CD14-positive monocyte (primary cell): ENCODE measurements around the gene MGME1. TPM values are rescaled to one million over a fixed set of nuclear protein-coding genes. Genes with fewer than 3 reads are reported as not detected.
A peak's percentile ranks its signal among the peaks of the same experiment; 100 is the strongest.

Source experiments
- DNase-seq, 3 donors: peaks; one replicate each; pipeline ENCODE4 v3.0.0-alpha.2; 2011 to 2022
- H2AFZ ChIP-seq: 2 replicates; pipeline ENCODE4 v1.6.0; 2012; ENCODE audit warnings: mild to moderate bottlenecking, low read depth, low read length, inconsistent platforms; ENCODE audit not compliant: insufficient read depth, poor library complexity, severe bottlenecking
- H3K27ac ChIP-seq, 2 donors: 1 replicate in 1 of 2; 2 replicates in 1 of 2; pipeline ENCODE4 v1.5.1; 2012 to 2013; ENCODE audit warnings: low read length in 2 of 2, control low read depth in 1 of 2, inconsistent platforms in 1 of 2, low read depth in 1 of 2, mild to moderate bottlenecking in 1 of 2
- H3K27me3 ChIP-seq, 2 donors: one replicate each; pipeline versions ENCODE4 v1.6.0 to v1.6.1; 2011 to 2013; ENCODE audit warnings: low read length in 2 of 2; ENCODE audit not compliant: control insufficient read depth in 2 of 2, insufficient read depth in 2 of 2
- H3K36me3 ChIP-seq, 2 donors: replicated peaks in 1 of 2; 1 replicate in 1 of 2; 2 replicates in 1 of 2; pipeline versions ENCODE4 v1.5.1 to v1.6.1; 2012 to 2013; ENCODE audit warnings: low read length in 2 of 2, control low read depth in 1 of 2, inconsistent platforms in 1 of 2, mild to moderate bottlenecking in 1 of 2; ENCODE audit not compliant: insufficient read depth in 2 of 2, control insufficient read depth in 1 of 2
- H3K4me1 ChIP-seq, 2 donors: 1 replicate in 1 of 2; 2 replicates in 1 of 2; pipeline versions ENCODE4 v1.5.1 to v1.6.1; 2012 to 2013; ENCODE audit warnings: low read length in 2 of 2, control low read depth in 1 of 2, inconsistent platforms in 1 of 2, mild to moderate bottlenecking in 1 of 2, moderate library complexity in 1 of 2; ENCODE audit not compliant: insufficient read depth in 2 of 2, control insufficient read depth in 1 of 2
- H3K4me2 ChIP-seq: replicated peaks from 2 replicates; pipeline ENCODE3; 2012; ENCODE audit warnings: low read length, moderate library complexity, mild to moderate bottlenecking; ENCODE audit not compliant: poor library complexity, severe bottlenecking; ENCODE audit errors: extremely low read depth
- H3K4me3 ChIP-seq, 3 experiments: fragments of 200-600 bp in 1 of 3; sonication (generic) in 1 of 3; replicated peaks in 1 of 3; 1 replicate in 2 of 3; 2 replicates in 1 of 3; pipeline ENCODE4 v1.5.1; 2011 to 2013; ENCODE audit warnings: low read length in 3 of 3, mild to moderate bottlenecking in 3 of 3, control low read depth in 2 of 3, low read depth in 2 of 3, inconsistent platforms in 1 of 3, moderate library complexity in 1 of 3
- H3K79me2 ChIP-seq: 2 replicates; pipeline ENCODE4 v1.6.0; 2012; ENCODE audit warnings: mild to moderate bottlenecking, control low read depth, inconsistent platforms, low read length, moderate library complexity; ENCODE audit not compliant: insufficient read depth
- H3K9ac ChIP-seq: 2 replicates; pipeline ENCODE4 v1.6.0; 2017; ENCODE audit warnings: low read length, mild to moderate bottlenecking; ENCODE audit not compliant: insufficient read depth, poor library complexity, severe bottlenecking
- H3K9me3 ChIP-seq, 2 donors: replicated peaks in 1 of 2; 1 replicate in 1 of 2; 2 replicates in 1 of 2; pipeline versions ENCODE4 v1.5.1 to v1.6.1; 2012 to 2013; ENCODE audit warnings: low read length in 2 of 2, control low read depth in 1 of 2; ENCODE audit not compliant: control insufficient read depth in 1 of 2, insufficient read depth in 1 of 2
- H4K20me1 ChIP-seq: 2 replicates; pipeline ENCODE4 v1.6.0; 2012; ENCODE audit warnings: mild to moderate bottlenecking, low read length, control low read depth, moderate library complexity; ENCODE audit not compliant: insufficient read depth
- H3K27ac Mint-ChIP-seq, 7 donors: one replicate each; pipeline ENCODE4 v1.8.0; 2020; ENCODE audit warnings: mild to moderate bottlenecking in 7 of 7, mixed read lengths in 7 of 7, moderate library complexity in 6 of 7, inconsistent platforms in 2 of 7
- H3K27me3 Mint-ChIP-seq, 3 donors: one replicate each; pipeline ENCODE4 v1.8.0; 2021 to 2022; ENCODE audit warnings: low read depth in 3 of 3, mild to moderate bottlenecking in 3 of 3, mixed read lengths in 3 of 3, moderate library complexity in 3 of 3, inconsistent platforms in 1 of 3
- H3K36me3 Mint-ChIP-seq, 2 donors: one replicate each; pipeline ENCODE4 v1.8.0; 2020; ENCODE audit warnings: mixed read lengths in 2 of 2, inconsistent platforms in 1 of 2, mild to moderate bottlenecking in 1 of 2
- H3K4me1 Mint-ChIP-seq: one replicate; pipeline ENCODE4 v1.8.0; 2020; ENCODE audit warnings: mild to moderate bottlenecking, mixed read lengths
- H3K4me3 Mint-ChIP-seq, 2 donors: one replicate each; pipeline ENCODE4 v1.8.0; 2020; ENCODE audit warnings: mild to moderate bottlenecking in 2 of 2, mixed read lengths in 2 of 2, moderate library complexity in 1 of 2
- H3K9me3 Mint-ChIP-seq, 7 donors: one replicate each; pipeline ENCODE4 v1.8.0; 2020 to 2022; ENCODE audit warnings: mixed read lengths in 7 of 7, mild to moderate bottlenecking in 6 of 7, moderate library complexity in 6 of 7, inconsistent platforms in 2 of 7
- WGBS: methylation state at CpG from one replicate; pipeline ENCODE4 v1.1.5; 2013; ENCODE audit warnings: missing lambda C conversion rate; ENCODE audit not compliant: insufficient coverage; 5-methylcytosine and 5-hydroxymethylcytosine counted together
- intact Hi-C, 2 donors: fragments of 100-400 bp; cut with micrococcal nuclease; formaldehyde crosslinking; loops; one replicate each; pipeline versions ENCODE4 v1.15.0 to v1.15.1; 2023
- polyA plus RNA-seq, 3 donors: library from polyadenylated mRNA; depleted of rRNA in 1 of 3; unstranded in 2 of 3; stranded (reverse) in 1 of 3; fragments of 300-500 nt in 2 of 3; fragments of >200 nt in 1 of 3; fragmentation: Illumina TruSeq in 2 of 3; gene quantifications; 1 replicate in 2 of 3; 2 replicates in 1 of 3; pipeline ENCODE4 v1.2.3, GENCODE V29; 2012 to 2021
- TF ChIP-seq, protein P1 (sequence below): fragments of 200-600 bp; IDR thresholded peaks from one replicate; pipeline ENCODE4 v1.8.0; 2022; ENCODE audit warnings: antibody characterized with exemption, mild to moderate bottlenecking

MGME1 gene
- polyA plus RNA-seq, 3 donors: 2.5 to 20.1 (median 13.4) TPM

GRCh38 chr20:17940224-17940971, 28.4 kb upstream of the MGME1 start:
- H4K20me1 ChIP-seq: peaks cover 24% of the 10 kb centered on the region
- peaks cover 6 to 7% of the 10 kb centered on the region in 2 donors for H3K4me1 ChIP-seq
- Mint-ChIP-seq H3K27me3 (peaks cover 0 to 2% (median 0%) of the 10 kb centered on the region in 3 donors), H3K4me3 (no peak overlapping the region), H3K36me3 (peaks cover 46 to 50% of the 10 kb centered on the region in 2 donors), H3K27ac (peak overlapping the region in 1 of 7 donors; percentile 17), H3K4me1 (peaks cover 13% of the 10 kb centered on the region), H3K9me3 (peaks cover 0 to 3% (median 0%) of the 10 kb centered on the region in 7 donors)
- no peak overlapping the region for H3K4me2 ChIP-seq
- H2AFZ ChIP-seq: no peak overlapping the region
- intact Hi-C loops: no loop called here
- peak overlapping the region in 1 of 2 donors; percentile 26 for H3K27ac ChIP-seq
- no peaks in the 10 kb centered on the region for H3K27me3 ChIP-seq
- TF ChIP-seq, protein P1, sequence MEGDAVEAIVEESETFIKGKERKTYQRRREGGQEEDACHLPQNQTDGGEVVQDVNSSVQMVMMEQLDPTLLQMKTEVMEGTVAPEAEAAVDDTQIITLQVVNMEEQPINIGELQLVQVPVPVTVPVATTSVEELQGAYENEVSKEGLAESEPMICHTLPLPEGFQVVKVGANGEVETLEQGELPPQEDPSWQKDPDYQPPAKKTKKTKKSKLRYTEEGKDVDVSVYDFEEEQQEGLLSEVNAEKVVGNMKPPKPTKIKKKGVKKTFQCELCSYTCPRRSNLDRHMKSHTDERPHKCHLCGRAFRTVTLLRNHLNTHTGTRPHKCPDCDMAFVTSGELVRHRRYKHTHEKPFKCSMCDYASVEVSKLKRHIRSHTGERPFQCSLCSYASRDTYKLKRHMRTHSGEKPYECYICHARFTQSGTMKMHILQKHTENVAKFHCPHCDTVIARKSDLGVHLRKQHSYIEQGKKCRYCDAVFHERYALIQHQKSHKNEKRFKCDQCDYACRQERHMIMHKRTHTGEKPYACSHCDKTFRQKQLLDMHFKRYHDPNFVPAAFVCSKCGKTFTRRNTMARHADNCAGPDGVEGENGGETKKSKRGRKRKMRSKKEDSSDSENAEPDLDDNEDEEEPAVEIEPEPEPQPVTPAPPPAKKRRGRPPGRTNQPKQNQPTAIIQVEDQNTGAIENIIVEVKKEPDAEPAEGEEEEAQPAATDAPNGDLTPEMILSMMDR: no peak
- no peak for DNase-seq
- no peak overlapping the region for H3K4me3 ChIP-seq
- peaks cover 42 to 55% of the 10 kb centered on the region in 2 donors for H3K36me3 ChIP-seq
- H3K9ac ChIP-seq: no peak overlapping the region
- no peaks in the 10 kb centered on the region for H3K79me2 ChIP-seq
- no peaks in the 10 kb centered on the region for H3K9me3 ChIP-seq
- 71% methylated on average over 1 of the region's 6 CpGs for WGBS

- peaks cover 13% of the 10 kb centered on the region for H3K4me1 Mint-ChIP-seq
- peaks cover 50 to 64% of the 10 kb centered on the region in 2 donors for H3K36me3 ChIP-seq
- peaks cover 0 to 3% (median 0%) of the 10 kb centered on the region in 7 donors for H3K9me3 Mint-ChIP-seq
- H3K27ac ChIP-seq: no peak overlapping the region
- H2AFZ ChIP-seq: no peak overlapping the region
- intact Hi-C loops: no loop called here
- H3K27ac Mint-ChIP-seq: peak overlapping the region in 2 of 7 donors; percentile 48 to 68
- H3K79me2 ChIP-seq: peaks cover 4% of the 10 kb centered on the region
- no peak overlapping the region for H3K4me2 ChIP-seq
- H3K27me3 Mint-ChIP-seq: peaks cover 0 to 2% (median 0%) of the 10 kb centered on the region in 3 donors
- no peak overlapping the region for H3K9ac ChIP-seq
- 91% methylated on average over 3 of the region's 10 CpGs for WGBS
- H3K4me3 Mint-ChIP-seq: no peak overlapping the region
- TF ChIP-seq, protein P1: no peak
- no peaks in the 10 kb centered on the region for H3K9me3 ChIP-seq
- no peak for DNase-seq
- peaks cover 27% of the 10 kb centered on the region for H4K20me1 ChIP-seq
- peaks cover 6 to 7% of the 10 kb centered on the region in 2 donors for H3K4me1 ChIP-seq
- no peak overlapping the region for H3K4me3 ChIP-seq
- H3K27me3 ChIP-seq: no peaks in the 10 kb centered on the region
- peaks cover 54 to 58% of the 10 kb centered on the region in 2 donors for H3K36me3 Mint-ChIP-seq
Measured at GRCh38 chr20:17941087-17941825, 27.6 kb upstream of the MGME1 start.
